ENCODE measurements around the gene SASH1.
A peak's percentile ranks its signal among the peaks of the same experiment; 100 is the strongest.

SASH1 gene

GRCh38 chr6:148464319-148465010 lies 121.8 kb downstream of the SASH1 start:
- DNase-seq: peak; percentile 69

- no peak for DNase-seq
Measured at GRCh38 chr6:148465011-148465335, 122.3 kb downstream of the SASH1 start.

- no peak for DNase-seq
Measured at GRCh38 chr6:148465670-148466069, 123.0 kb downstream of the SASH1 start.

GRCh38 chr6:148466158-148466557 lies 123.5 kb downstream of the SASH1 start:
- DNase-seq: no peak

- no peak for DNase-seq
Measured at GRCh38 chr6:148467926-148468325, 125.3 kb downstream of the SASH1 start.

GRCh38 chr6:148470156-148470555 lies 127.5 kb downstream of the SASH1 start:
- no peak for DNase-seq

- DNase-seq: no peak
Measured at GRCh38 chr6:148470606-148471465, 128.2 kb downstream of the SASH1 start.

- no peak for DNase-seq
Measured at GRCh38 chr6:148471624-148472159, 129.1 kb downstream of the SASH1 start.

- no peak for DNase-seq
Measured at GRCh38 chr6:148472171-148473105, 129.8 kb downstream of the SASH1 start.

GRCh38 chr6:148479497-148479896 lies 136.9 kb downstream of the SASH1 start:
- no peak for DNase-seq

GRCh38 chr6:148487461-148487860 lies 144.8 kb downstream of the SASH1 start:
- no peak for DNase-seq

- no peak for DNase-seq
Measured at GRCh38 chr6:148491638-148492251, 149.1 kb downstream of the SASH1 start.

- DNase-seq: no peak
Measured at GRCh38 chr6:148492654-148493290, 150.1 kb downstream of the SASH1 start.

GRCh38 chr6:148493424-148493823 lies 150.8 kb downstream of the SASH1 start:
- no peak for DNase-seq

- DNase-seq: no peak
Measured at GRCh38 chr6:148494226-148494625, 151.6 kb downstream of the SASH1 start.

GRCh38 chr6:148495029-148495428 lies 152.4 kb downstream of the SASH1 start:
- DNase-seq: peak; percentile 7

GRCh38 chr6:148497257-148497656 lies 154.6 kb downstream of the SASH1 start:
- no peak for DNase-seq

GRCh38 chr6:148497717-148498116 lies 155.1 kb downstream of the SASH1 start:
- no peak for DNase-seq

- no peak for DNase-seq
Measured at GRCh38 chr6:148500402-148500801, 157.8 kb downstream of the SASH1 start.

GRCh38 chr6:148501178-148501590 lies 158.5 kb downstream of the SASH1 start:
- DNase-seq: no peak

- DNase-seq: no peak
Measured at GRCh38 chr6:148502083-148502772, 159.6 kb downstream of the SASH1 start.
